Smooth muscle cell (in vitro differentiated cells): Measurements from ENCODE around the gene RSBN1L. TPM values are rescaled to one million over a fixed set of nuclear protein-coding genes. Genes with fewer than 3 reads are reported as not detected.
"Not testable (repeated sequence)": the region's sequence is repeated elsewhere in the genome, so short reads cannot be mapped to it uniquely, and the experiment has no call there.

Experiments
- DNase-seq: peaks from one replicate; lab custom pipeline; 2025; ENCODE audit not compliant: unreplicated experiment; lab: John Stamatoyannopoulos, UW
- H2AFZ ChIP-seq: fragments of 200-600 bp; sonication (generic); 2 replicates; pipeline ENCODE4 v1.6.0; 2016; ENCODE audit warnings: antibody characterized with exemption, low read depth, mild to moderate bottlenecking
- H3F3A ChIP-seq: fragments of 200-600 bp; sonication (generic); 2 replicates; pipeline ENCODE4 v1.6.0; 2017; ENCODE audit warnings: antibody characterized with exemption, low read depth
- H3K27ac ChIP-seq: fragments of 200-600 bp; sonication (generic); 2 replicates; pipeline ENCODE4 v1.5.1; 2016; ENCODE audit warnings: low read depth, mild to moderate bottlenecking
- H3K27me3 ChIP-seq: fragments of 200-600 bp; sonication (generic); 2 replicates; pipeline ENCODE4 v1.6.1; 2016; ENCODE audit warnings: low read depth, mild to moderate bottlenecking
- H3K36me3 ChIP-seq: fragments of 200-600 bp; sonication (generic); 2 replicates; pipeline ENCODE4 v1.5.1; 2016; ENCODE audit warnings: low read depth
- H3K4me1 ChIP-seq: fragments of 200-600 bp; sonication (generic); 2 replicates; pipeline ENCODE4 v1.5.1; 2016; ENCODE audit warnings: low read depth
- H3K4me2 ChIP-seq: fragments of 200-600 bp; sonication (generic); 2 replicates; pipeline ENCODE4 v1.6.0; 2016; ENCODE audit warnings: mild to moderate bottlenecking
- H3K4me3 ChIP-seq: fragments of 200-600 bp; sonication (generic); 2 replicates; pipeline ENCODE4 v1.5.1; 2016; ENCODE audit warnings: mild to moderate bottlenecking
- H3K79me2 ChIP-seq: fragments of 200-600 bp; sonication (generic); 2 replicates; pipeline ENCODE4 v1.6.0; 2016; ENCODE audit warnings: low read depth, mild to moderate bottlenecking
- H3K9ac ChIP-seq: fragments of 200-600 bp; sonication (generic); 2 replicates; pipeline ENCODE4 v1.6.0; 2016; ENCODE audit warnings: low read depth
- H3K9me3 ChIP-seq: fragments of 200-600 bp; sonication (generic); replicated peaks from 2 replicates; pipeline ENCODE4 v1.5.1; 2016; ENCODE audit warnings: low read depth
- H4K20me1 ChIP-seq: fragments of 200-600 bp; sonication (generic); 2 replicates; pipeline ENCODE4 v1.6.0; 2016; ENCODE audit warnings: low read depth
- CTCF ChIP-seq: fragments of 200-600 bp; sonication (generic); IDR thresholded peaks from 2 replicates; pipeline ENCODE4 v1.5.1; 2017; ENCODE audit warnings: borderline replicate concordance, mild to moderate bottlenecking, antibody characterized with exemption; ENCODE audit not compliant: insufficient read depth, poor library complexity, severe bottlenecking
- WGBS: methylation state at CpG from one replicate; pipeline ENCODE4 v1.1.7; 2016; ENCODE audit warnings: low lambda C conversion rate; 5-methylcytosine and 5-hydroxymethylcytosine counted together
- polyA plus RNA-seq: library from polyadenylated mRNA; unstranded; fragments of >200 nt; fragmentation: Nextera tagmentation; extraction: Ambion mirVana; gene quantifications from 2 replicates; pipeline ENCODE4 v1.2.1, GENCODE V29; 2016
- total RNA-seq: library from RNA; depleted of rRNA; stranded (reverse); fragments of >200 nt; gene quantifications from 2 replicates; pipeline ENCODE4 v1.2.3, GENCODE V29; 2014

The RSBN1L gene
- total and polyA plus RNA-seq, 2 experiments from 2014 or later, result 3.8 to 26.2 TPM

- H3K4me3 ChIP-seq, result no peak overlapping the region
- H3K4me1 ChIP-seq, result no peaks in the 10 kb centered on the region
Measured at GRCh38 chr7:77782383-77782782, 86.1 kb downstream of the RSBN1L start.

GRCh38 chr7:77783111-77783510, 86.9 kb downstream of the RSBN1L start:
- WGBS, result 87% methylated on average over 1 of the region's 1 CpG
- no peaks in the 10 kb centered on the region for H3K36me3 ChIP-seq
- no peak overlapping the region for H3K27ac ChIP-seq
- no peak for TF ChIP-seq CTCF
- H4K20me1 ChIP-seq, result no peaks in the 10 kb centered on the region
- no peaks in the 10 kb centered on the region for H3F3A ChIP-seq
- H3K9ac ChIP-seq, result no peak overlapping the region
- no peak overlapping the region for H2AFZ ChIP-seq
- H3K4me1 ChIP-seq, result no peaks in the 10 kb centered on the region
- H3K27me3 ChIP-seq, result no peaks in the 10 kb centered on the region
- no peaks in the 10 kb centered on the region for H3K9me3 ChIP-seq
- no peak overlapping the region for H3K4me2 ChIP-seq
- H3K79me2 ChIP-seq, result no peaks in the 10 kb centered on the region
- H3K4me3 ChIP-seq, result no peak overlapping the region
- no peak for DNase-seq

More at GRCh38 chr7:77782383-77782782, 86.1 kb downstream of the RSBN1L start:
- 98% methylated on average over 4 of the region's 4 CpGs for WGBS
- no peaks in the 10 kb centered on the region for H3K36me3 ChIP-seq
- H3K9me3 ChIP-seq, result no peaks in the 10 kb centered on the region
- no peaks in the 10 kb centered on the region for H3K27me3 ChIP-seq
- H2AFZ ChIP-seq, result no peak overlapping the region
- no peak overlapping the region for H3K9ac ChIP-seq
- no peaks in the 10 kb centered on the region for H3F3A ChIP-seq
- no peak for TF ChIP-seq CTCF
- no peak overlapping the region for H3K27ac ChIP-seq
- no peak for DNase-seq
- no peaks in the 10 kb centered on the region for H3K79me2 ChIP-seq
- no peaks in the 10 kb centered on the region for H4K20me1 ChIP-seq
- no peak overlapping the region for H3K4me2 ChIP-seq

DNA sequence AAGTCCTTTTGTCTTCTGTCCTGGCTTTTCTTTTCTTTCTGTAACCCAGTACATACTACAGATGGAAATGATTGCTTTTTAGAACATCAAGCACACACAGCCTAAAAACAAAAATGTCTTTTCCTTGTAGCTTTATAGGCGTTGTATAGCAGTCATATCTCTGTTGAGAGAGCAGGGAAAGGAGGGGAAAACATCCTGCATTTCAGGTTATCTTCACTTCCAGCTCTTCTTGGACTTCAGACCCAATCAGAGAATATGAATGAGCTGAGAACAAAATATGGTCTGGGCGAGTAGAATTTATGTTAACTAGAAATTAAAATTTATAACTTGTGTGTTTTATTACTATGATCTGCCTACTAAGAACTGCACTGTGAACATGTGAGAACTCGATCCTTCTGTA, 87.3 kb downstream of the RSBN1L start:
- no peak overlapping the region for H3K4me2 ChIP-seq
- H3K9ac ChIP-seq, result no peak overlapping the region
- WGBS, result 93% methylated on average over 3 of the region's 3 CpGs
- H3K36me3 ChIP-seq, result no peaks in the 10 kb centered on the region
- no peak overlapping the region for H3K27ac ChIP-seq
- H3K27me3 ChIP-seq, result no peaks in the 10 kb centered on the region
- no peaks in the 10 kb centered on the region for H3K79me2 ChIP-seq
- no peaks in the 10 kb centered on the region for H3K4me1 ChIP-seq
- no peaks in the 10 kb centered on the region for H4K20me1 ChIP-seq
- no peak overlapping the region for H2AFZ ChIP-seq
- no peaks in the 10 kb centered on the region for H3K9me3 ChIP-seq
- no peak for DNase-seq
- no peak overlapping the region for H3K4me3 ChIP-seq
- TF ChIP-seq CTCF, result no peak
- no peaks in the 10 kb centered on the region for H3F3A ChIP-seq

- not testable (repeated sequence) for H3K36me3 ChIP-seq, H3K9ac ChIP-seq, H3K27ac ChIP-seq, H3K79me2 ChIP-seq, H3K4me2 ChIP-seq, H3K9me3 ChIP-seq, H3K4me3 ChIP-seq, H3K27me3 ChIP-seq, H4K20me1 ChIP-seq, H3F3A ChIP-seq, H3K4me1 ChIP-seq, H2AFZ ChIP-seq, DNase-seq
- 99% methylated on average over 10 of the region's 10 CpGs for WGBS
Measured at GRCh38 chr7:77784426-77784825, 88.2 kb downstream of the RSBN1L start.
